Breast epithelium (tissue), 4 donors: ENCODE data around the gene SLC12A7. TPM values are rescaled to one million over a fixed set of nuclear protein-coding genes. Genes with fewer than 3 reads are reported as not detected.

Experiments
- DNase-seq, 2 donors: peaks; one replicate each; pipeline ENCODE4 v3.0.0-alpha.2; 2019; ENCODE audit warnings: low spot score in 2 of 2
- H3K27ac ChIP-seq, 2 donors: fragments of 200-600 bp; sonication (generic) in 1 of 2; one replicate each; pipeline ENCODE4 v1.5.1; 2016 to 2019; ENCODE audit warnings: mild to moderate bottlenecking in 1 of 2
- H3K27me3 ChIP-seq, 2 donors: fragments of 200-600 bp; sonication (generic) in 1 of 2; one replicate each; pipeline versions ENCODE4 v1.5.1 to v1.6.0; 2017 to 2019; ENCODE audit warnings: control low read depth in 1 of 2, mild to moderate bottlenecking in 1 of 2
- H3K36me3 ChIP-seq: fragments of 200-600 bp; one replicate; pipeline ENCODE4 v1.5.1; 2019
- H3K4me1 ChIP-seq, 2 donors: fragments of 200-600 bp; sonication (generic); one replicate each; pipeline ENCODE4 v1.5.1; 2016 to 2019; ENCODE audit warnings: control low read depth in 1 of 2
- H3K4me3 ChIP-seq, 3 donors: fragments of 200-600 bp; sonication (generic); 1 replicate in 2 of 3; 2 replicates in 1 of 3; pipeline ENCODE4 v1.5.1; 2016 to 2019; ENCODE audit warnings: mild to moderate bottlenecking in 3 of 3, moderate library complexity in 2 of 3
- H3K9me3 ChIP-seq, 2 donors: fragments of 200-600 bp; sonication (generic) in 1 of 2; one replicate each; pipeline ENCODE4 v1.5.1; 2016 to 2019; ENCODE audit warnings: control low read depth in 1 of 2
- POLR2A ChIP-seq: fragments of 450-650 bp; IDR thresholded peaks from one replicate; pipeline ENCODE4 v1.6.1; 2016; ENCODE audit warnings: antibody characterized with exemption, mild to moderate bottlenecking, moderate library complexity
- POLR2AphosphoS5 ChIP-seq, 3 donors: sonication (generic); formaldehyde crosslinking; IDR thresholded peaks; one replicate each; pipeline ENCODE4 v1.6.1; 2017; ENCODE audit warnings: antibody characterized with exemption in 3 of 3
- intact Hi-C: fragments of 100-400 bp; cut with DNase I; formaldehyde crosslinking; loops from one replicate; pipeline ENCODE4 v1.15.1; 2023; ENCODE audit warnings: low total_unique reads
- total RNA-seq, 3 donors: library from RNA; depleted of rRNA; stranded (reverse); fragments of >200 nt; gene quantifications; one replicate each; pipeline ENCODE4 v1.1.0, GENCODE V29; 2016
- TF ChIP-seq, protein P1 (sequence below), 3 donors: fragments of 450-650 bp; IDR thresholded peaks; one replicate each; pipeline ENCODE4 v1.5.1; 2016 to 2017; ENCODE audit warnings: antibody characterized with exemption in 3 of 3, mild to moderate bottlenecking in 3 of 3, moderate library complexity in 3 of 3

Gene SLC12A7
- total RNA-seq, 3 donors from 2014 or later: 21.4 to 31.5 (median 25.0) TPM

GRCh38 chr5:1150866-1151265 lies 39.0 kb upstream of the SLC12A7 start:
- no peak overlapping the region for H3K4me3 ChIP-seq
- no peak overlapping the region for H3K27ac ChIP-seq
- no peaks in the 10 kb centered on the region for H3K36me3 ChIP-seq
- no peak for DNase-seq
- H3K27me3 ChIP-seq: peaks cover 7 to 15% of the 10 kb centered on the region in 2 donors
- no peaks in the 10 kb centered on the region for H3K9me3 ChIP-seq
- TF ChIP-seq, protein P1, sequence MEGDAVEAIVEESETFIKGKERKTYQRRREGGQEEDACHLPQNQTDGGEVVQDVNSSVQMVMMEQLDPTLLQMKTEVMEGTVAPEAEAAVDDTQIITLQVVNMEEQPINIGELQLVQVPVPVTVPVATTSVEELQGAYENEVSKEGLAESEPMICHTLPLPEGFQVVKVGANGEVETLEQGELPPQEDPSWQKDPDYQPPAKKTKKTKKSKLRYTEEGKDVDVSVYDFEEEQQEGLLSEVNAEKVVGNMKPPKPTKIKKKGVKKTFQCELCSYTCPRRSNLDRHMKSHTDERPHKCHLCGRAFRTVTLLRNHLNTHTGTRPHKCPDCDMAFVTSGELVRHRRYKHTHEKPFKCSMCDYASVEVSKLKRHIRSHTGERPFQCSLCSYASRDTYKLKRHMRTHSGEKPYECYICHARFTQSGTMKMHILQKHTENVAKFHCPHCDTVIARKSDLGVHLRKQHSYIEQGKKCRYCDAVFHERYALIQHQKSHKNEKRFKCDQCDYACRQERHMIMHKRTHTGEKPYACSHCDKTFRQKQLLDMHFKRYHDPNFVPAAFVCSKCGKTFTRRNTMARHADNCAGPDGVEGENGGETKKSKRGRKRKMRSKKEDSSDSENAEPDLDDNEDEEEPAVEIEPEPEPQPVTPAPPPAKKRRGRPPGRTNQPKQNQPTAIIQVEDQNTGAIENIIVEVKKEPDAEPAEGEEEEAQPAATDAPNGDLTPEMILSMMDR (IDR thresholded peaks at IDR 0.05): no peak
- TF ChIP-seq POLR2A: no peak
- TF ChIP-seq POLR2AphosphoS5 (IDR thresholded peaks at IDR 0.05): no peak
- H3K4me1 ChIP-seq: peaks cover 0 to 3% of the 10 kb centered on the region in 2 donors
- intact Hi-C loops: loop anchor here (10.0 kb wide), 1 partner anchor 226 kb away; no protein-coding TSS in a partner anchor

DNA sequence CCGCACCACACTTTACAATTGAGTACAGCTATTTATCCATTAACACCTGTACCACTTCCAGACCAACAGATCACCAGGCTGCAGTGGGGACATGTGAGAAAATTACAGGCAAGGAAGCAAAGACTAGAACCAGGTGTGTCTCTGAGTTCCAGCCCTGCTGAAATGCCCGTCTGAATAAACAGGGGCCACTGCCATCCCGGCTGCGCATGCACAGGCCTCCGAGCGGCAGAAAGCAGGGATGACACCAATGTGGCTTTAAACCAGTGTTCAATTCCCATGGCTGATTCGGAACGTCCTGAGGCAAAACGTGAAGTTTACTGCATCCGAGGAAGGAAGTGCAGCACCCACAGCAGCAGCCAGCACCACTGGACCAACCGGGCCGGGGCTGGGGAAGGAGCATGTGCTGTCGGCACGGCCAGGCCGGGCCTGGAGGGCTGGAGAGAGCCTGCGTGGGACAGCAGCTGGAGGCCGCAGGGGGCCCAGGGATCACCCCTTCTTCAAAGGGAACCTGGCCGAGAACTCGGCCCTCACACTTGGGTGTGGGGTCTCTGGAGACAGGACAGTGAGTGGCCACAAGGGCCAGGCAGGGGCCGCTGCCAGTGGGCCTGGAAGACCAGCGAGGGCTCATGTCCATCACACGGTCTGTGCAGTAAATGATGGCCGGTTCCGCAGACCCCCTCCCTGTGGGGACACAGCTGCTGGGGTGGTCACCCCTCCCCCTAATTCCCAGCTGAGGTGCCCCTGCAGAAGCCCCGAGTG lies 33.0 kb upstream of the SLC12A7 start:
- no peaks in the 10 kb centered on the region for H3K9me3 ChIP-seq
- no peak for DNase-seq
- TF ChIP-seq POLR2A: no peak
- peaks cover 0 to 10% of the 10 kb centered on the region in 2 donors for H3K4me1 ChIP-seq
- H3K27me3 ChIP-seq: no peaks in the 10 kb centered on the region
- intact Hi-C loops: no loop called here
- no peaks in the 10 kb centered on the region for H3K36me3 ChIP-seq
- H3K27ac ChIP-seq: no peak overlapping the region
- no peak overlapping the region for H3K4me3 ChIP-seq

DNA sequence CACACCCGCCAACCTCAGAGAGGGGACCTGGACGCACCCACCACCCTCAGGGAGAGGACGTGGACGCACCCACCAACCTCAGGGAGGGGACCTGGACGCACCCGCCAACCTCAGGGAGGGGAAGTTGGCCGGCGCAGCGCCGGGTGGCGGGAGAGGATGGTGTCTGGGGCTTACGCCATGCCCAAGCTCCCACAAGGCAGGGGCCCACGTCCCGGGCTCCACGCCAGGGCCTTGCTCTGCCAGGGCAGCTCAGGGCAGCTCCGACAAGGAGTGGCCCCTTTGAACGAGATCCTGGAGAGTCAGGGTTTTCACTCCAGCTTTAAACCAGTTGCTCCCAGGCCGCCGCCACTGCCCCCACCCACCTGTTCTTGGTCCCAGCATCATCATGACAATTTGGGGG lies 32.2 kb upstream of the SLC12A7 start:
- Histone ChIP-seq H3K9me3 (no peaks in the 10 kb centered on the region), H3K27me3 (no peaks in the 10 kb centered on the region), H3K4me1 (peaks cover 4 to 10% of the 10 kb centered on the region in 2 donors), H3K27ac (no peak overlapping the region), H3K4me3 (no peak overlapping the region), H3K36me3 (no peaks in the 10 kb centered on the region)
- DNase-seq: peak in 1 of 2 donors; percentile 64
- intact Hi-C loops: no loop called here
- no peak for TF ChIP-seq POLR2AphosphoS5 (IDR thresholded peaks at IDR 0.05)
- TF ChIP-seq, protein P1 (IDR thresholded peaks at IDR 0.05): no peak
- no peak for TF ChIP-seq POLR2A

DNA sequence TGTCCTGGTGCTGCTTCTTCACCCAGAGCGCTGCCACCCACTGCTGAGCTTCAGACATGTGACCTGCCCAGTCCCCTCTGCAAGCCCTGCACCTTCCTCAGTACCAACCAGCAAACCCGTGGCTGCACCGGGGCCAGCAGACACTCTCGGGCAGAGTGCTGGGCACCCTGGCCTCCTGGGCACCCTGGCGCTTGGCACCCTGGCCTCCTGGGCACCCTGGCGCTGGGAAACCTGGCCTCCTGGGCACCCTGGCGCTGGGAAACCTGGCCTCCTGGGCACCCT lies 31.7 kb upstream of the SLC12A7 start:
- intact Hi-C loops: no loop called here
- no peak overlapping the region for H3K4me3 ChIP-seq
- peaks cover 4 to 10% of the 10 kb centered on the region in 2 donors for H3K4me1 ChIP-seq
- H3K27ac ChIP-seq: no peak overlapping the region
- no peaks in the 10 kb centered on the region for H3K36me3 ChIP-seq
- TF ChIP-seq, protein P1 (IDR thresholded peaks at IDR 0.05): no peak
- TF ChIP-seq POLR2AphosphoS5 (IDR thresholded peaks at IDR 0.05) (no peak), POLR2A (no peak)
- no peaks in the 10 kb centered on the region for H3K9me3 ChIP-seq
- DNase-seq: no peak
- H3K27me3 ChIP-seq: no peaks in the 10 kb centered on the region

- H3K27ac ChIP-seq: no peak overlapping the region
- no peak overlapping the region for H3K4me3 ChIP-seq
- TF ChIP-seq POLR2AphosphoS5 (IDR thresholded peaks at IDR 0.05) (no peak), POLR2A (no peak)
- TF ChIP-seq, protein P1 (IDR thresholded peaks at IDR 0.05): no peak
- no peaks in the 10 kb centered on the region for H3K27me3 ChIP-seq
- no peak for DNase-seq
- H3K36me3 ChIP-seq: no peaks in the 10 kb centered on the region
- peaks cover 4 to 10% of the 10 kb centered on the region in 2 donors for H3K4me1 ChIP-seq
- intact Hi-C loops: no loop called here
- no peaks in the 10 kb centered on the region for H3K9me3 ChIP-seq
Measured at GRCh38 chr5:1142886-1143669, 31.2 kb upstream of the SLC12A7 start.
